GM18519 (cell line): ENCODE results near the gene FRMD4A.

ENCODE experiments used
- ATAC-seq: cut with Tn5 transposase; IDR thresholded peaks from one replicate; pipeline ENCODE4 v1.9.1; 2021; ENCODE audit warnings: mild to moderate bottlenecking, moderate library complexity; ENCODE audit not compliant: unreplicated experiment, low FRiP score

Gene FRMD4A

DNA sequence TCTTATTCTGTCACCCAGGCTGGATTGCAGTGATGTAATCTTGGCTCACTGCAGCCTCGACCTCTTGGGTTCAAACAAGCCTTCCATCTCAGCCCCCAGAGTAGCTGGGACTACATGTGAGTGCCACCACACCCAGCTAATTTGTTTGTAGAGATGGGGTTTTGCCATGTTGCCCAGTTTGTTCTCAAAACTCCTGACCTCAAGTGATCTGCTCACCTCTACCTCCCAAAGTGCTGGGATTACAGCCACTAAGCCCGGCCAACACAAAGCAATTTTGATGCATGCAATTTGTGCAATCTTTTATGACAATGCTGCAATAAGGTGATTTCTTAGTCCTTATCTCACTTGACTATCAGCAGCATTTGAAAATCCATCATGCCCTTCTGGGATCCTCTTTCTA is 333.1 kb downstream of the FRMD4A start:
- ATAC-seq = no peak

- ATAC-seq = no peak
Observed at GRCh38 chr10:13994932-13995331, 335.8 kb downstream of the FRMD4A start.

GRCh38 chr10:13993673-13994089 is 337.0 kb downstream of the FRMD4A start:
- ATAC-seq = no peak

DNA sequence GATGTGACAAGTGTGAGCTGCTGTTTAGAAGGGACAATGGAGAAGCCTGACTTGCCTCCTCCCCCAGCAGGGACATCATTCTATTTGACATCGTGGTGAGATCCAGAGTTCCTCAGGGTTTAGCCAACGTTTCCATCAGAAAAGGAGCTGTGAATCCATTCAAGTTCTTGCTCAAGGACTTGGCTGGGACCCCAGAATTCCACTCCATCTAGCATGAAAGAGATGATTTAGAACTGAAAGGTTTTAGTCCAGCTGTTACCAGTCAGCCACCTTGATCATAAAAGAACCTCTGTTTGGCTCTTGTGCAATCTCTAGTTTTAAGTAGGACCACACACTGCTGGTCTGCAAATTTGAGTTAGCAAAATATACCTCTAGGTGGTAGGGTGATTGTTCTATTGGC is 337.6 kb downstream of the FRMD4A start:
- ATAC-seq = no peak

DNA sequence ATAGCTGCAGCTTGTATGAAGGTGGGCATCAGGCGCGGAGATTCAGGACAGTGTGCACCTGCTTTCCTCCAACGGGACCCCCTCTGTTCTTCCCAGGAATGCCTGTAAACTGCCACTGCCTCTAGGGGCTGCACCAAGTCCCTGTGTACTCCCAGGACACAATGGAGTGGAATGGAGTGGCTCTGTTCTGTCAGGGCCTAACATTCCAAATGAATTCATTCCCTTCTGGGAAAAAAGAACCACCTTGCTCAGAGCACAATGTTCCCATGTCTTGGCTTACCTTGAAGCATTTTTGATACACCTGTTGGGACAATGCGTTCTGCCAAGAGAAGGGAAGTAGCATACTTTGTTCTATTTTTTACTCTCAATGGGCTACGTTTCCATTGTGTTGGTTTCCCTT is 339.4 kb downstream of the FRMD4A start:
- no peak for ATAC-seq

DNA sequence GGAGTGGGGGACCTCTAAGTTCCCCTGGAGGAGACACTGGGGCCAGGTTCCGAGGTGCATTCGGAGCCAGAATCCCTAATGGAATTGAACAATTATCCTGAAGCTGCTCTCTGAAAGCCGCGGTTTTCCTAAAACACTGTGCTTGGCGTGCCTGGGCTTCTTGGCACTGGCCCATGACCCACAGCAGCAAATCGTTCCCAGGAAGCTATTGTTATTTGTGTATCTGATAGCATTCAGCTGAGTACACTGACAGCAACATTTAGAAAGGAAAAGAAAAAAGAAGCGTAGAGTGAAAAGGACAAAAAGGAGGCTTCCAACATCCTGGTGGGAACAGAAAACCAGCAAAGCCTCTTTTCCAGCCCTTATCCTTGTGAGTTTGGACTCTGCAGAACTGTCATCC is 339.8 kb downstream of the FRMD4A start:
- no peak for ATAC-seq

- ATAC-seq = no peak
Observed at GRCh38 chr10:13990392-13990805, 340.3 kb downstream of the FRMD4A start.

- ATAC-seq = no peak
Observed at GRCh38 chr10:13989616-13990015, 341.1 kb downstream of the FRMD4A start.

DNA sequence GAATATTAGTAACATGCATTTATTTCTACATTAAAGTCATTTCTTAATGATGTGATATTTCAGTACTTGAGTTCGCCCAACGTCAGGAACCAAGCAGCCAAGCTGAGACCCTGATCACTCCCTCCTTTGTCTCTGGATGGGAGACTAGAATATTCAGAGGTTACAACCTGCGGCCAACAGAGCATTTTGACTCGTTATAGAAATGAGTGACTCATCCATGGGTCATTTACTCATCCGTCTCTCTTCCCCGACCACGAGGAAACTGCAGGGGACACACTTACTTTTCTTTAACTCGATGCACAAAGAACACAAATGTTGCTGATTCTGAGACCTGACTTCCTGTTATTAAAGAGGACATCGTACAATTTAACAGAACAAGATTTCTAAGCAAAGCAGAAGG is 343.3 kb downstream of the FRMD4A start:
- no peak for ATAC-seq

- ATAC-seq = no peak
Observed at GRCh38 chr10:13984647-13985155, 346.0 kb downstream of the FRMD4A start.

- no peak for ATAC-seq
Observed at GRCh38 chr10:13983035-13983434, 347.7 kb downstream of the FRMD4A start.

DNA sequence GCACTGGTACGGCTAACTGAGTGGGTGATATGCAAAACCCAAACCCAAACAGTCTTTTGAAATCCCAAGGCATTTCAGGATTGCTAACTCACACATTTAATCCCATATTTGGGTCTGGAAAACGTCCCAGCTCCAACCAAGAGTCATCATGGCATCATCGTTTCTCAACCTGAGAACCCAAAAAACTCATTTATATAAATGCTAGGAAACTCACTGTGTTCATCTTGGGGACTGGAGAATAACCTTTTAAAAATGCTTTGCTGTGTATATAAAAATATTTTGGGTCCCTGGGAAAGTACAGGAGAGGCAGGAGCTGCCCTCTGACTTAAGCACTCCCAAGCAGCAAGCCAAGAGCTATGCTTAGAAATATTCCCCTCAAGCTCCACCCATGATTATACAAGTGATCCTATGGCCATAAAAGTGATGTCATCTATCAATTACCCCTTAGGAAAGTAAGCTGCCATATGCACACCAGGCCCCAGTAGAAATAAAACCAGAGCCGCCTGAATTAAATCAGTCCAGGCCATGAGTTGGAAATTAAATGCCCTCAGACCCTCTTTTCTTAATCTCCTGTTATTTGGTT is 352.1 kb downstream of the FRMD4A start:
- no peak for ATAC-seq

GRCh38 chr10:13977861-13978532 is 352.7 kb downstream of the FRMD4A start:
- no peak for ATAC-seq

DNA sequence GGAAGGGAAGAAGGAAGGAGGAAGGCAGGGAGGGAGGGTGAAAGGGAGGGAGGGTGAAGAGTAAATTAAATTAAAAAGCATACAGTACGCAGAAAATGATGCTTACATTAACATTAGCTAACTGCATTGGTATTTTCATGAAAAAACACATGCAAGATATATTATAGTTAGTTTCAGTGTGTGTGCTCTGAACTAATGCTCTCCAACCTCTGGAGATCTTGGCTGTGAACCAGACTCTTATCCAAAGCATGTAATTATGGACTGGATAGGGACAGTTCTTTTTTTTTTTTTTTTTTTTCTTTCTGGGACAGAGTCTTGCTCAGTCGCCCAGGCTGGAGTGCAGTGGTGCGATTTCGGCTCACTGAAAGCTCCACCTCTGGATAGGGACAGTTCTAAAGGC is 357.0 kb downstream of the FRMD4A start:
- no peak for ATAC-seq

- ATAC-seq = no peak
Observed at GRCh38 chr10:13972609-13973008, 358.1 kb downstream of the FRMD4A start.

DNA sequence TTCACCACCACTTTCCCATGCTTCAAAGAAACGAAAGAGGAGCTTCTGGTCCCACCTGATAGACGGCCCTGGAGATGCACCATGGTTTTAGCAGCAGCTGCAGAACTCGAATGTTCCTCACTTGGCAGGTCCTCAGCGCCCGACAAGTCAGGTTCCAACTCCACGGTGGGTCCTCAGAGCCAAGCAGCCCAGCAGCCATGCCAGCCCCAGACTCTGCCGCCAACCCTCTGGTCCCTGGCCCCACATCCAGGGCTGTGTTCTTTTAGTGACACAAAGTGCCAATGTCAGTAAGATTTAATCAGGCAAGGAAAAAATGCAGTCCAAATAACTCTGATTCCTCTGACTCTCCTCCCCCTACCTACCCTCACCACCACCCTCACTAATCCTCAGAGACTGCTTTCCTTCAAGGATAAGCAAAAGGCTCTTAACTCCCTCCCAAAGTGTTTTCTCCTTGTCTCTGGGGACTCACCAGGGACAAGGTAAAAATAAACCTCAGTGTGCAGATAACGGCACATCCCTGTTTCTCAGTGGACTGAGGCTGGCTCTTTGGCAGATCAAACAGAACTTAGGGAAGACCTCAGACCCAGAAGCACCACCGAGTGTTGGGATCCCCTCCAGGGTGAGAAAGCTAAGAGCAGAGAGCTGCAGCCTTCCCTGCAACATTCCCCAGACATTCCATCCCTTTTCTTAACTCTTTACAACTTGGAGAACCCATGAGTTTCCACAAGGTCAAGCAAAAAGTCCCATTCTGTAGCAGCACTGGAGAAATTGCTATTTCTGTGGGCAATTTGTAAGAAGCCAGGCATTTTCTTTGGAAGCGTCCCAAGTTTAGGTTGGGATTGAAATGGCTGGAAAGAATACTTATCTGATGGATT is 358.9 kb downstream of the FRMD4A start:
- ATAC-seq = no peak

GRCh38 chr10:13970957-13971353 is 359.8 kb downstream of the FRMD4A start:
- ATAC-seq = no peak

GRCh38 chr10:13970236-13970956 is 360.3 kb downstream of the FRMD4A start:
- no peak for ATAC-seq

GRCh38 chr10:13969792-13970140 is 361.0 kb downstream of the FRMD4A start:
- ATAC-seq = no peak

- no peak for ATAC-seq
Observed at GRCh38 chr10:13969118-13969791, 361.5 kb downstream of the FRMD4A start.
